Measurements from ENCODE around the gene EXD1. TPM values are rescaled to one million over a fixed set of nuclear protein-coding genes. Genes with fewer than 3 reads are reported as not detected.

EXD1 gene
- total and polyA plus RNA-seq, 2 of the 13 experiments (the other 11 are each of a cell fraction or from before 2014, with no cell fraction given) = not detected

DNA sequence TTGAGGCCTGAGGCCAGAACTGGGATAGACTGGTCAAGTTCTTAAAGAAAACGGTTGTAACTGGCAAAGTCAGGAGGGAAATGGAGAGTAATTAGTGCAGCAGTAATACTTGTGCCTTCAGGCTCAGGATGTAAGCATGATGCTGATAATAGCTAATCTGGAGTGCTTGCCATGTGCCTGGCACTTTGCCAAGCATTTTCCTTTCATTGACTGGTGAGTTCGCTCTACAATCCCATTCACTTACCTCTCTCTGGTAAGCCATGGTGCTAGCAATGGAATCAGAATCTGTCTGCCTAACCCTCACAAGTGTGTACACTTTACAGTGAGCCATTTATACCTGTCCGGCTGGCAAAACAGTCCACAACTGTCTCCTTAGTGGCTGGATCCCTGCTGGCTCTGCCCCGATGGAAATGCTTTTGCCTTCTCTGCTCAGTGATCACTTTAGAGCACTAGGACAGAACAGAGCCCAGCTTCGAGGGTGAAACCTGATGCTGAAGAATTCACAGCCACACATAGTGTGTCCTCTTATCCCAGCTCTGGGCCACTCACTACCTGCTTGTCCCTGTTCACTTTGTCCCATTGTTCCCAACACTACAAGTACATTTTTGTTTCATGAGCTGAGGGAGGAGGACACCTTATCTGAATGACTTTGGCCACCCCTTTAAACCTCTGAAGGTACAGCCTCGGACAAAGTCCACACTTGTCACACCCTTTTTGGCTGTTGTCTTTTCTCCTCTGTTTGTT lies 10.8 kb upstream of the EXD1 start:
- peaks cover 21% of the 10 kb centered on the region for H3K79me2 ChIP-seq (ENCODE audit: insufficient read depth, low read length)
- DNase-seq (ENCODE audit: low spot score) = peak; percentile 91
- H3K9ac ChIP-seq (ENCODE audit: insufficient read depth, low read depth, low read length) = peak overlapping the region; percentile 45
- no peaks in the 10 kb centered on the region for H3K27me3 ChIP-seq (ENCODE audit: control insufficient read depth in 1 of 2, insufficient read depth in 2 of 2, low read length in 2 of 2)
- no peak overlapping the region for H2AFZ ChIP-seq (ENCODE audit: low read length)
- WGBS (ENCODE audit: low lambda C conversion rate) = 32% methylated on average over 6 of the region's 6 CpGs
- peak overlapping the region in 1 of 3 experiments; percentile 17; a peak in 1 of 6 replicates for H3K4me3 ChIP-seq (replicated peaks in 1 of 3; ENCODE audit: insufficient read depth in 1 of 3, low read depth in 2 of 3, low read length in 3 of 3)
- peak overlapping the region; percentile 69 for H3K4me2 ChIP-seq (ENCODE audit: low read depth, low read length)
- peaks cover 40% of the 10 kb centered on the region for H3K4me1 ChIP-seq (ENCODE audit: insufficient read depth, low read length)
- CTCF ChIA-PET (ENCODE audit: low intra/inter-chr PET ratio, low total read pairs) = no interaction called here
- in situ Hi-C loops (cut with HindIII; ENCODE audit: extremely low pct_ligation_motif_present, low pct_unique_long_range_greater_than_20kb) = no loop called here
- peak; percentile 79 for FAIRE-seq
- H3K27ac ChIP-seq (ENCODE audit: extremely low read length, insufficient read depth, low read length) = peak overlapping the region; percentile 80
- intact Hi-C loops (cut with micrococcal nuclease; ENCODE audit: unreplicated experiment) = loop anchor here (1.0 kb wide), 1 partner anchor 8 kb away; no protein-coding TSS in a partner anchor
- BruUV-seq (replicated peaks) = TSS peak; percentile 76
- ATAC-seq = peak; percentile 89
- POLR2A ChIA-PET = interaction anchor here (0.9 to 2.7 kb wide), 4 partner anchors 8 to 42 kb away, joined by 3 to 26 read pairs (median 8); partner anchors contain the start of genes CHP1 and EXD1
- no peaks in the 10 kb centered on the region for H3K9me3 ChIP-seq (ENCODE audit: low read length)
- H3K36me3 ChIP-seq (replicated peaks in 1 of 2; ENCODE audit: control insufficient read depth in 1 of 2, insufficient read depth in 2 of 2, low read length in 2 of 2) = peaks cover 7 to 18% of the 10 kb centered on the region in 2 experiments; a peak in 4 of 5 replicates
- no peaks in the 10 kb centered on the region for H4K20me1 ChIP-seq (ENCODE audit: insufficient read depth, low read length)
- no peak for TF ChIP-seq KLF16 (CRISPR knock-in tag; IDR thresholded peaks at IDR 0.05)
- peak in 1 of 2 experiments; percentile 72; a peak in 1 of 4 replicates for TF ChIP-seq EP300 (IDR thresholded peaks at IDR 0.05; ENCODE audit: low read depth in 2 of 2, low read length in 2 of 2)
- no peak for TF ChIP-seq EP300 (CRISPR knock-in tag; IDR thresholded peaks at IDR 0.05; ENCODE audit: borderline replicate concordance)
- peak; percentile 34; the same call in 1 of the 2 replicates for TF ChIP-seq SOX13 (IDR thresholded peaks at IDR 0.05)
- peak in 1 of 2 experiments; percentile 96; a peak in 2 of 4 replicates for TF ChIP-seq SOX13 (CRISPR knock-in tag; conservative IDR thresholded peaks at IDR 0.05 in 1 of 2, IDR thresholded peaks at IDR 0.05 in 1 of 2)
- no peak for TF ChIP-seq KMT2A (CRISPR knock-in tag; IDR thresholded peaks at IDR 0.05)
- TF ChIP-seq, protein P1, sequence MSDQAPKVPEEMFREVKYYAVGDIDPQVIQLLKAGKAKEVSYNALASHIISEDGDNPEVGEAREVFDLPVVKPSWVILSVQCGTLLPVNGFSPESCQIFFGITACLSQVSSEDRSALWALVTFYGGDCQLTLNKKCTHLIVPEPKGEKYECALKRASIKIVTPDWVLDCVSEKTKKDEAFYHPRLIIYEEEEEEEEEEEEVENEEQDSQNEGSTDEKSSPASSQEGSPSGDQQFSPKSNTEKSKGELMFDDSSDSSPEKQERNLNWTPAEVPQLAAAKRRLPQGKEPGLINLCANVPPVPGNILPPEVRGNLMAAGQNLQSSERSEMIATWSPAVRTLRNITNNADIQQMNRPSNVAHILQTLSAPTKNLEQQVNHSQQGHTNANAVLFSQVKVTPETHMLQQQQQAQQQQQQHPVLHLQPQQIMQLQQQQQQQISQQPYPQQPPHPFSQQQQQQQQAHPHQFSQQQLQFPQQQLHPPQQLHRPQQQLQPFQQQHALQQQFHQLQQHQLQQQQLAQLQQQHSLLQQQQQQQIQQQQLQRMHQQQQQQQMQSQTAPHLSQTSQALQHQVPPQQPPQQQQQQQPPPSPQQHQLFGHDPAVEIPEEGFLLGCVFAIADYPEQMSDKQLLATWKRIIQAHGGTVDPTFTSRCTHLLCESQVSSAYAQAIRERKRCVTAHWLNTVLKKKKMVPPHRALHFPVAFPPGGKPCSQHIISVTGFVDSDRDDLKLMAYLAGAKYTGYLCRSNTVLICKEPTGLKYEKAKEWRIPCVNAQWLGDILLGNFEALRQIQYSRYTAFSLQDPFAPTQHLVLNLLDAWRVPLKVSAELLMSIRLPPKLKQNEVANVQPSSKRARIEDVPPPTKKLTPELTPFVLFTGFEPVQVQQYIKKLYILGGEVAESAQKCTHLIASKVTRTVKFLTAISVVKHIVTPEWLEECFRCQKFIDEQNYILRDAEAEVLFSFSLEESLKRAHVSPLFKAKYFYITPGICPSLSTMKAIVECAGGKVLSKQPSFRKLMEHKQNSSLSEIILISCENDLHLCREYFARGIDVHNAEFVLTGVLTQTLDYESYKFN (CRISPR knock-in tag; conservative IDR thresholded peaks at IDR 0.05) = peak; percentile 42
- peak; percentile 27; the same call in 1 of the 2 replicates for TF ChIP-seq HOXA3 (CRISPR knock-in tag; IDR thresholded peaks at IDR 0.05)
- TF ChIP-seq ZNF17 (CRISPR knock-in tag; IDR thresholded peaks at IDR 0.05) = no peak
- TF ChIP-seq, protein P2, sequence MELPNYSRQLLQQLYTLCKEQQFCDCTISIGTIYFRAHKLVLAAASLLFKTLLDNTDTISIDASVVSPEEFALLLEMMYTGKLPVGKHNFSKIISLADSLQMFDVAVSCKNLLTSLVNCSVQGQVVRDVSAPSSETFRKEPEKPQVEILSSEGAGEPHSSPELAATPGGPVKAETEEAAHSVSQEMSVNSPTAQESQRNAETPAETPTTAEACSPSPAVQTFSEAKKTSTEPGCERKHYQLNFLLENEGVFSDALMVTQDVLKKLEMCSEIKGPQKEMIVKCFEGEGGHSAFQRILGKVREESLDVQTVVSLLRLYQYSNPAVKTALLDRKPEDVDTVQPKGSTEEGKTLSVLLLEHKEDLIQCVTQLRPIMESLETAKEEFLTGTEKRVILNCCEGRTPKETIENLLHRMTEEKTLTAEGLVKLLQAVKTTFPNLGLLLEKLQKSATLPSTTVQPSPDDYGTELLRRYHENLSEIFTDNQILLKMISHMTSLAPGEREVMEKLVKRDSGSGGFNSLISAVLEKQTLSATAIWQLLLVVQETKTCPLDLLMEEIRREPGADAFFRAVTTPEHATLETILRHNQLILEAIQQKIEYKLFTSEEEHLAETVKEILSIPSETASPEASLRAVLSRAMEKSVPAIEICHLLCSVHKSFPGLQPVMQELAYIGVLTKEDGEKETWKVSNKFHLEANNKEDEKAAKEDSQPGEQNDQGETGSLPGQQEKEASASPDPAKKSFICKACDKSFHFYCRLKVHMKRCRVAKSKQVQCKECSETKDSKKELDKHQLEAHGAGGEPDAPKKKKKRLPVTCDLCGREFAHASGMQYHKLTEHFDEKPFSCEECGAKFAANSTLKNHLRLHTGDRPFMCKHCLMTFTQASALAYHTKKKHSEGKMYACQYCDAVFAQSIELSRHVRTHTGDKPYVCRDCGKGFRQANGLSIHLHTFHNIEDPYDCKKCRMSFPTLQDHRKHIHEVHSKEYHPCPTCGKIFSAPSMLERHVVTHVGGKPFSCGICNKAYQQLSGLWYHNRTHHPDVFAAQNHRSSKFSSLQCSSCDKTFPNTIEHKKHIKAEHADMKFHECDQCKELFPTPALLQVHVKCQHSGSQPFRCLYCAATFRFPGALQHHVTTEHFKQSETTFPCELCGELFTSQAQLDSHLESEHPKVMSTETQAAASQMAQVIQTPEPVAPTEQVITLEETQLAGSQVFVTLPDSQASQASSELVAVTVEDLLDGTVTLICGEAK (IDR thresholded peaks at IDR 0.05) = no peak
- TF ChIP-seq, protein P2 (CRISPR knock-in tag; IDR thresholded peaks at IDR 0.05) = no peak

Data from HepG2 (cell line).